ENCODE measurements around the gene GJA4.
"Not testable (repeated sequence)": the region's sequence is repeated elsewhere in the genome, so short reads cannot be mapped to it uniquely, and the experiment has no call there.

GJA4 gene

DNA sequence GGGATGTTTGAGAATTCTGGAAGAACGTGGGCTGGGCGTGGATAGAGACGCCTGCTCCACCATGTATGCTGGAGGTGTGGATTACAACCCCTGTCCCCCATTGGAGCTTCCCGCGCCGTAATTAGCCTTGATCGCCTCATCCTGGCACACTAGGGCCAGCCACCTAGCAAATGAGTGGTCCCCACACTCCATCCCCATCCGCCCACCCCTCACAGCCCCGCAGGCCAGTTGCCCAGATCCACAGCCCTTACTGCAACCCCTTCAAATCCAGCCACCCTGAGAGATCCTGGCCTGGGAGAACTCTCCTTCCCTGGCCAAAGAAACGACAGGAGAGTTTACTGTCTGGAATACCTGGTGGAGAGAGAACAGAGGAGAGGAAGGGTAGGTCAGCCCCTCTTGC lies 375 bp upstream of the GJA4 start:
- DNase-seq = no peak

- DNase-seq = no peak
These were observed 1.4 kb downstream of the GJA4 start for GRCh38 chr1:34794001-34794789.

GRCh38 chr1:34794790-34795180 lies 2.0 kb downstream of the GJA4 start:
- DNase-seq = no peak

DNA sequence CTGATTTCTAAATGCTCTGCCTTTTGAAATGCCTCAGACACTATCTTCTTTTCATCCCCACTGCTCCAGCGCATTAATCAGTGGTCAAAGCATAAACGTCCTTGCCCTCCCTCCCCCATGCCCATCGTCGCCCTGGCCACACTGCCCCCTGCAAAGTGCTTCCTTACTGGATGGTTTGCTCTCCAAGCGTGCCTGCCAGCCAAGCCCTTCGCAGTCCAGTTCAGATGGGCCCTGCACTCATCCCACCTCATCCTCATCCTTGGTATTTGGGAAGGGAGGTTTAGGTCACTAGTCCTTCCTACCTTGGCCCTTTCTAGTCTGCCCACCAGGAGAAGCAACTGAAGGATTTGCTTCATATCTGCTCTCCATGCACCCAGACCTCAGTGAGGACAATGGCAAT lies 3.1 kb downstream of the GJA4 start:
- no peak for DNase-seq

- DNase-seq = no peak
These were observed 4.2 kb downstream of the GJA4 start for GRCh38 chr1:34796990-34797389.

GRCh38 chr1:34800214-34800613 lies 7.4 kb downstream of the GJA4 start:
- DNase-seq = no peak

- no peak for DNase-seq
These were observed 11.0 kb downstream of the GJA4 start for GRCh38 chr1:34803770-34804169.

DNA sequence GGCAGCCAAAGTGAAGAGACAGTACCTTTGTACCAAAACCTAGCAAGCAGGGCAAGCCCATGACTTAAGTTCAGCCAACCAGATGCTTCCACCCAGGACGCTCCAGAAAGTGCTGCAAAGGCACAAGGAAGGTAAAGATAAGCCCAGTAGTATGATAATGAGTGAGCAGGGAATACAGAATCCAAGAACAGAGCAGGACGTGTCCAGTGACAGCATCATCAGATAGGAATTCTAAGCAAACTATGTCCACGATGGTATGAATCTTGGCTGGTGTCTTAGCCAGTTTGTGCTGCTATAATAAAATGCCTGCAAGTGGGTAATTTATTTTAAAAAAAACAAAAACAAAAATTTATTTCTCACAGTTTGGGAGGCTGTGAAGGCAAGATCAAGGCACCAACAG lies 13.6 kb downstream of the GJA4 start:
- DNase-seq = no peak

GRCh38 chr1:34808051-34808810 lies 15.4 kb downstream of the GJA4 start:
- no peak for DNase-seq

GRCh38 chr1:34810781-34811180 lies 18.0 kb downstream of the GJA4 start:
- DNase-seq = not testable (repeated sequence)

DNA sequence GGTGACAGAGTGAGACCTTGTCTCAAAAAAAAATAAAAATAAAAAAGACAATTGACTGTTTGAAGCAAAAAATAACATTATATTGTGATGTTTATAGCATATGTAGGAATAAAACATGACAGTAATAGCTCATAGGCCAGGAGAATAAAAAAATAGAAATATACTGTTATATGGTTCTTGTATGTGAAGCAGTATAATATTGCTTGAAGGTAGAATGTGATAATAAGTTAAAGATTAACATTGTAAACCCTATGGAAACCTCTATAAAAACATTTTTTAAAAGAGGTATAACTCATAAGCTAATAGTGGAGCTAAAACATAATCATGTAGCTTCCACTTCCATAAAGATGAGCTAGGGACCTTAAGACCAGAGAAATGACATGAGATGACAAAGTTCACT lies 23.5 kb downstream of the GJA4 start:
- no peak for DNase-seq

DNA sequence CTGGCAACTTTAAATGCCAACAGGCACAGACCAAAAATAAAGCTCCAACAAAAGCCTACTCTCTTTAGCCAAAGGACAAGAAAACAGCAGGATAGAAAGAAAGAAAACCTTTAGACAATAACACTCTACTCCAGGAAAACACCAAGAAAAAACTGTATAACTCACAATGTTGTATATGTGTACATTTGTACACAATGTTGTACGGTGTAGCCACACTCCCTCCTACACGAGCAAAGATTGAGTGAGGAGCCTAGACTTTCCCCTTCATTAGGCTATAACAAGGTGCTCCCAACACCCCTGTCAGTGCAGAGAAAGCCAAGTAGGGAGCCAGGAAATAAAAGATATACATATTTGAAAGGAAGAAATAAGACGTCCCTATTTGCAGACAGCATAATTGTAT lies 24.0 kb downstream of the GJA4 start:
- no peak for DNase-seq

DNA sequence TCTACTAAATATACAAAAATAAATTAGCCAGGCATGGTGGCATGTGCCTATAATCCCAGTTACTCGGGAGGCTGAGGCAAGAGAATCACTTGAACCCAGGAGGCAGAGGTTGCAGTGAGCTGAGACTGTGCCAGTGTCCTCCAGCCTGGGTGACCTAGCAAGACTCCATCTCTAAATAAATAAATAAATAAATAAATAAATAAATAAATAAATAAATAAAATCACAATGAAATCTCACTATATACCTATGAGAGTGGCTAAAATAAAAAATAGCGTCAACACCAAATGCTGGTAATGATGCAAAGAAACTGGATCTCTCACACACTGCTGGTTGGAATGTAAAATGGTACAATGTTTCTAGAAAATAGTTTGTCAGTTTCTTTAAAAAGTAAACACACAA lies 26.1 kb downstream of the GJA4 start:
- DNase-seq = not testable (repeated sequence)

DNA sequence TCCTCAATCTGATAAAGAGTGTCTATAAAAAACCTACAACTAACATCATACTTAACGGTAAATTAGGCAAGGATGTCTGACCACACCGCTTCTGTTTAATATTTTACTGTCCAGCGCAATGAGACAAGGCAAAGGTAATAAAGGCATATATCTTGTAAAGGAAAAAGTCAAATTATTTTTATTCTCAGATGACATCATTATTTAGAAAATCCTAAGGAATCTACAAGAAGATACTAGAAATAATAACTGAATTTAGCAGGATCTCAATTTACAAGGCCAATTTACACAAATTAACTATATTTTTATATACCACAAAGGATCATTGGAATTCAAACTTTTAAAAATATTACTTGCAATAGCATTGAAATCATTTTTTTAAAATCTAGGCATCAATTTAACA lies 29.4 kb downstream of the GJA4 start:
- no peak for DNase-seq

- no peak for DNase-seq
These were observed 32.1 kb downstream of the GJA4 start for GRCh38 chr1:34824817-34825454.

GRCh38 chr1:34825455-34826091 lies 32.8 kb downstream of the GJA4 start:
- DNase-seq = no peak

DNA sequence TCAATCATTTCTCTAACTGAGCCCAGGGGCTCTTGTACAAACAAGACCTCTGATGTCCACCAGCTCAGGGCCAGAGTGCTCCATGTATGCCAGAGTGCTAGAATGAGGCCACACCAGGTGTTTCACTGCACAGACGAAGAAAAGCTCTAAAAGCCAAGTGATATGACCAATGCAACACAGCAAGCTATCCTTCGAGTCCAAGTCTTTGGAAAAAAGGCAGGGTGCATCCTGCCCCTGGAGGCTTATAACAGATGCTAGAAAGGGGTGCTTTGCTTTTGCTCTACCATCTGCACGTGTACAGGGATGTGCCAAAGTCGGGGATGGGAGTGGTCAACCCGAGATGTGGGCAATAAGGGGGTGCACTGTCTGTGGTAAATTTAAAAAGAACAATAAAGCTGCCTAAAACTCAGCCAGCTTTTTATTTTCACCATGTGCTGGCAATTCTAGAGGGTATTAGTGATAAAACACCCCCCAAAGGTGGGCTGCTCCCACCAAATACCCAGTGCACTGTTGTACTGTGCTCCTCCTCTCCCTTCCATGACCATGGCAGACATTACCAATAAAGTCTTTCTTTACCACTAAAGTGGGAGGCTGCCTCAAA lies 34.6 kb downstream of the GJA4 start:
- no peak for DNase-seq

GRCh38 chr1:34828611-34829010 lies 35.8 kb downstream of the GJA4 start:
- DNase-seq = no peak

- DNase-seq = no peak
These were observed 36.5 kb downstream of the GJA4 start for GRCh38 chr1:34829250-34829649.

GRCh38 chr1:34831721-34832246 lies 39.0 kb downstream of the GJA4 start:
- DNase-seq = no peak

DNA sequence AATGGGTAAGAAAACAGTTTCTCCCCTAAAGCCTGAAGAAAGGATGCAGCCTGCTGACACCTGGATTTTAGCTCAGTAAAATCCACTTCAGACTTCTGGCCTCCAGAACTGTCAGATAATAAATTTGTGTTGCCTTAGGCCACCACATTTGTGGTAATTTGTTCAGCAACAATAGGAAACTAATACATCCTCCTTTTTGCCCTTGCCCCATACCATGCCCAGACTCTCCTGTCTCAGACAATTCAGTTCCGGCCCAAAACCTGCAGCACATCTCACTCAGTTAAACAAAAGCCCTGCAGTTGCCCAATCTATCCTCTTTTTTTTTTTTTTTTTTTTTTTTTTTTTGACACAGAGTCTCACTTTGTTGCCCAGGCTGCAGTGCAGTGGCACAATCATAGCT lies 40.9 kb downstream of the GJA4 start:
- no peak for DNase-seq

GRCh38 chr1:34839526-34840305 lies 46.9 kb downstream of the GJA4 start:
- no peak for DNase-seq

All from NK-92 treated with Interleukin-12 subunit alpha and Interleukin-12 subunit beta, amount 100 ng/mL, for 24 hours (cell line).